HEK293T (cell line): ENCODE measurements around the gene POLR3A.

Source experiments
- CTCF ChIA-PET: fragments of 350-600 bp; formaldehyde crosslinking; extraction: SDS; loops from one replicate; lab custom pipeline; 2021; ENCODE audit warnings: antibody characterized with exemption, inconsistent platforms; lab: Yijun Ruan, JAX
- POLR2A ChIA-PET: fragments of 350-600 bp; formaldehyde crosslinking; extraction: SDS; loops from one replicate; lab custom pipeline; 2020; ENCODE audit warnings: antibody characterized with exemption, inconsistent platforms; lab: Yijun Ruan, JAX
- DNase-seq: peaks from one replicate; pipeline ENCODE4 v3.0.0; 2012; ENCODE audit warnings: mixed read lengths; ENCODE audit errors: extremely low spot score
- ARNT ChIP-seq: fragments of 450-650 bp; IDR thresholded peaks from 2 replicates; pipeline ENCODE4 v1.6.1; 2017; ENCODE audit warnings: mild to moderate bottlenecking
- BHLHE40 ChIP-seq: fragments of 450-650 bp; IDR thresholded peaks from 2 replicates; pipeline ENCODE4 v1.6.1; 2016; ENCODE audit warnings: mild to moderate bottlenecking, moderate library complexity, borderline replicate concordance
- CTBP1 ChIP-seq: fragments of 450-650 bp; IDR thresholded peaks from 2 replicates; pipeline ENCODE4 v1.6.1; 2016; ENCODE audit warnings: borderline replicate concordance
- ELF4 ChIP-seq: fragments of 450-650 bp; IDR thresholded peaks from 2 replicates; pipeline ENCODE4 v1.6.1; 2017; ENCODE audit warnings: antibody characterized with exemption
- FOXA1 ChIP-seq: fragments of 450-650 bp; IDR thresholded peaks from 2 replicates; pipeline ENCODE4 v1.6.1; 2016; ENCODE audit warnings: mild to moderate bottlenecking
- FOXK2 ChIP-seq: fragments of 450-650 bp; IDR thresholded peaks from 2 replicates; pipeline ENCODE4 v1.6.1; 2016; ENCODE audit warnings: mild to moderate bottlenecking
- FOXM1 ChIP-seq: fragments of 450-650 bp; IDR thresholded peaks from 2 replicates; pipeline ENCODE4 v1.6.1; 2017; ENCODE audit warnings: mild to moderate bottlenecking, borderline replicate concordance
- HDGF ChIP-seq: fragments of 450-650 bp; IDR thresholded peaks from 2 replicates; pipeline ENCODE4 v1.6.1; 2017; ENCODE audit warnings: antibody characterized with exemption, borderline replicate concordance
- L3MBTL2 ChIP-seq: fragments of 450-650 bp; conservative IDR thresholded peaks from 2 replicates; pipeline ENCODE4 v1.6.1; 2016; ENCODE audit warnings: mild to moderate bottlenecking
- LEF1 ChIP-seq: fragments of 450-650 bp; IDR thresholded peaks from 2 replicates; pipeline ENCODE4 v1.6.1; 2017; ENCODE audit warnings: mild to moderate bottlenecking, borderline replicate concordance
- NFRKB ChIP-seq: fragments of 450-650 bp; IDR thresholded peaks from 2 replicates; pipeline ENCODE4 v1.6.1; 2016; ENCODE audit warnings: mild to moderate bottlenecking, moderate library complexity
- PKNOX1 ChIP-seq: fragments of 450-650 bp; IDR thresholded peaks from 2 replicates; pipeline ENCODE4 v1.6.1; 2016
- SP1 ChIP-seq: fragments of 450-650 bp; IDR thresholded peaks from 2 replicates; pipeline ENCODE4 v1.6.1; 2017
- SUZ12 ChIP-seq: fragments of 450-650 bp; IDR thresholded peaks from 2 replicates; pipeline ENCODE4 v1.6.1; 2016; ENCODE audit warnings: mild to moderate bottlenecking
- TARDBP ChIP-seq: fragments of 450-650 bp; IDR thresholded peaks from 2 replicates; pipeline ENCODE4 v1.6.1; 2016
- ZNF384 ChIP-seq: fragments of 450-650 bp; IDR thresholded peaks from 2 replicates; pipeline ENCODE4 v1.6.1; 2016

Gene POLR3A

GRCh38 chr10:78013564-78013963 lies 15.8 kb downstream of the POLR3A start:
- CTCF ChIA-PET = no interaction called here
- TF ChIP-seq ARNT = no peak
- TF ChIP-seq TARDBP = no peak
- TF ChIP-seq FOXA1 = no peak
- TF ChIP-seq ZNF384 = no peak
- no peak for TF ChIP-seq BHLHE40
- TF ChIP-seq CTBP1 = no peak
- TF ChIP-seq SP1 = no peak
- TF ChIP-seq FOXM1 = no peak
- no peak for TF ChIP-seq SUZ12
- TF ChIP-seq HDGF = no peak
- TF ChIP-seq FOXK2 = no peak
- no peak for TF ChIP-seq PKNOX1
- DNase-seq = no peak
- POLR2A ChIA-PET = no interaction called here

GRCh38 chr10:78011065-78011464 lies 18.2 kb downstream of the POLR3A start:
- TF ChIP-seq ZNF384 (no peak), ARNT (no peak), HDGF (no peak), FOXK2 (no peak), FOXA1 (no peak), L3MBTL2 (no peak), CTBP1 (no peak), PKNOX1 (no peak)
- no peak for DNase-seq
- ChIA-PET POLR2A (interaction anchor here (1.4 kb wide), 1 partner anchor 11 kb away, joined by 4 read pairs; no protein-coding TSS in a partner anchor), CTCF (no interaction called here)

GRCh38 chr10:78010278-78010677 lies 19.0 kb downstream of the POLR3A start:
- ChIA-PET POLR2A (interaction anchor here (1.4 kb wide), 1 partner anchor 11 kb away, joined by 4 read pairs; no protein-coding TSS in a partner anchor), CTCF (no interaction called here)
- TF ChIP-seq ZNF384 (no peak), LEF1 (no peak), FOXM1 (no peak), CTBP1 (no peak), PKNOX1 (no peak), L3MBTL2 (no peak), SP1 (no peak), TARDBP (no peak), SUZ12 (no peak)
- no peak for DNase-seq

- ChIA-PET POLR2A (no interaction called here), CTCF (no interaction called here)
- DNase-seq = no peak
- TF ChIP-seq TARDBP (no peak), PKNOX1 (no peak), L3MBTL2 (no peak), FOXM1 (no peak), CTBP1 (no peak), FOXA1 (no peak), FOXK2 (no peak), ELF4 (no peak), NFRKB (no peak), ARNT (no peak), HDGF (no peak), SP1 (no peak), LEF1 (no peak)
Observed at GRCh38 chr10:78009662-78010061, 19.7 kb downstream of the POLR3A start.

GRCh38 chr10:78007172-78007571 lies 22.1 kb downstream of the POLR3A start:
- CTCF ChIA-PET = no interaction called here

GRCh38 chr10:78004215-78005026 lies 24.9 kb downstream of the POLR3A start:
- TF ChIP-seq ZNF384 (no peak), NFRKB (no peak), PKNOX1 (no peak), SP1 (no peak), BHLHE40 (no peak), TARDBP (no peak), FOXM1 (no peak), FOXK2 (no peak), FOXA1 (no peak), CTBP1 (no peak), LEF1 (no peak), HDGF (no peak), SUZ12 (no peak), ARNT (no peak), ELF4 (no peak), L3MBTL2 (no peak)
- no peak for DNase-seq
- ChIA-PET CTCF (no interaction called here), POLR2A (no interaction called here)

More at GRCh38 chr10:78007172-78007571, 22.1 kb downstream of the POLR3A start:
- TF ChIP-seq BHLHE40 (no peak), SUZ12 (no peak), FOXA1 (no peak), TARDBP (no peak), FOXM1 (no peak)
- POLR2A ChIA-PET = no interaction called here
- DNase-seq = no peak
